CD14-positive monocyte (primary cell): ENCODE data around the gene EIF4G2. TPM values are rescaled to one million over a fixed set of nuclear protein-coding genes. Genes with fewer than 3 reads are reported as not detected.

Experiments used
- DNase-seq, 3 donors: peaks; one replicate each; pipeline ENCODE4 v3.0.0-alpha.2; 2011 to 2022
- H2AFZ ChIP-seq: 2 replicates; pipeline ENCODE4 v1.6.0; 2012; ENCODE audit warnings: mild to moderate bottlenecking, low read depth, low read length, inconsistent platforms; ENCODE audit not compliant: insufficient read depth, poor library complexity, severe bottlenecking
- H3K27ac ChIP-seq, 2 donors: 1 replicate in 1 of 2; 2 replicates in 1 of 2; pipeline ENCODE4 v1.5.1; 2012 to 2013; ENCODE audit warnings: low read length in 2 of 2, control low read depth in 1 of 2, inconsistent platforms in 1 of 2, low read depth in 1 of 2, mild to moderate bottlenecking in 1 of 2
- H3K27me3 ChIP-seq, 2 donors: one replicate each; pipeline versions ENCODE4 v1.6.0 to v1.6.1; 2011 to 2013; ENCODE audit warnings: low read length in 2 of 2; ENCODE audit not compliant: control insufficient read depth in 2 of 2, insufficient read depth in 2 of 2
- H3K36me3 ChIP-seq, 2 donors: replicated peaks in 1 of 2; 1 replicate in 1 of 2; 2 replicates in 1 of 2; pipeline versions ENCODE4 v1.5.1 to v1.6.1; 2012 to 2013; ENCODE audit warnings: low read length in 2 of 2, control low read depth in 1 of 2, inconsistent platforms in 1 of 2, mild to moderate bottlenecking in 1 of 2; ENCODE audit not compliant: insufficient read depth in 2 of 2, control insufficient read depth in 1 of 2
- H3K4me1 ChIP-seq, 2 donors: 1 replicate in 1 of 2; 2 replicates in 1 of 2; pipeline versions ENCODE4 v1.5.1 to v1.6.1; 2012 to 2013; ENCODE audit warnings: low read length in 2 of 2, control low read depth in 1 of 2, inconsistent platforms in 1 of 2, mild to moderate bottlenecking in 1 of 2, moderate library complexity in 1 of 2; ENCODE audit not compliant: insufficient read depth in 2 of 2, control insufficient read depth in 1 of 2
- H3K4me2 ChIP-seq: replicated peaks from 2 replicates; pipeline ENCODE3; 2012; ENCODE audit warnings: low read length, moderate library complexity, mild to moderate bottlenecking; ENCODE audit not compliant: poor library complexity, severe bottlenecking; ENCODE audit errors: extremely low read depth
- H3K4me3 ChIP-seq, 3 experiments: fragments of 200-600 bp in 1 of 3; sonication (generic) in 1 of 3; replicated peaks in 1 of 3; 1 replicate in 2 of 3; 2 replicates in 1 of 3; pipeline ENCODE4 v1.5.1; 2011 to 2013; ENCODE audit warnings: low read length in 3 of 3, mild to moderate bottlenecking in 3 of 3, control low read depth in 2 of 3, low read depth in 2 of 3, inconsistent platforms in 1 of 3, moderate library complexity in 1 of 3
- H3K79me2 ChIP-seq: 2 replicates; pipeline ENCODE4 v1.6.0; 2012; ENCODE audit warnings: mild to moderate bottlenecking, control low read depth, inconsistent platforms, low read length, moderate library complexity; ENCODE audit not compliant: insufficient read depth
- H3K9ac ChIP-seq: 2 replicates; pipeline ENCODE4 v1.6.0; 2017; ENCODE audit warnings: low read length, mild to moderate bottlenecking; ENCODE audit not compliant: insufficient read depth, poor library complexity, severe bottlenecking
- H3K9me3 ChIP-seq, 2 donors: replicated peaks in 1 of 2; 1 replicate in 1 of 2; 2 replicates in 1 of 2; pipeline versions ENCODE4 v1.5.1 to v1.6.1; 2012 to 2013; ENCODE audit warnings: low read length in 2 of 2, control low read depth in 1 of 2; ENCODE audit not compliant: control insufficient read depth in 1 of 2, insufficient read depth in 1 of 2
- H4K20me1 ChIP-seq: 2 replicates; pipeline ENCODE4 v1.6.0; 2012; ENCODE audit warnings: mild to moderate bottlenecking, low read length, control low read depth, moderate library complexity; ENCODE audit not compliant: insufficient read depth
- H3K27ac Mint-ChIP-seq, 7 donors: one replicate each; pipeline ENCODE4 v1.8.0; 2020; ENCODE audit warnings: mild to moderate bottlenecking in 7 of 7, mixed read lengths in 7 of 7, moderate library complexity in 6 of 7, inconsistent platforms in 2 of 7
- H3K27me3 Mint-ChIP-seq, 3 donors: one replicate each; pipeline ENCODE4 v1.8.0; 2021 to 2022; ENCODE audit warnings: low read depth in 3 of 3, mild to moderate bottlenecking in 3 of 3, mixed read lengths in 3 of 3, moderate library complexity in 3 of 3, inconsistent platforms in 1 of 3
- H3K36me3 Mint-ChIP-seq, 2 donors: one replicate each; pipeline ENCODE4 v1.8.0; 2020; ENCODE audit warnings: mixed read lengths in 2 of 2, inconsistent platforms in 1 of 2, mild to moderate bottlenecking in 1 of 2
- H3K4me1 Mint-ChIP-seq: one replicate; pipeline ENCODE4 v1.8.0; 2020; ENCODE audit warnings: mild to moderate bottlenecking, mixed read lengths
- H3K4me3 Mint-ChIP-seq, 2 donors: one replicate each; pipeline ENCODE4 v1.8.0; 2020; ENCODE audit warnings: mild to moderate bottlenecking in 2 of 2, mixed read lengths in 2 of 2, moderate library complexity in 1 of 2
- H3K9me3 Mint-ChIP-seq, 7 donors: one replicate each; pipeline ENCODE4 v1.8.0; 2020 to 2022; ENCODE audit warnings: mixed read lengths in 7 of 7, mild to moderate bottlenecking in 6 of 7, moderate library complexity in 6 of 7, inconsistent platforms in 2 of 7
- CTCF ChIP-seq: fragments of 200-600 bp; IDR thresholded peaks from one replicate; pipeline ENCODE4 v1.8.0; 2022; ENCODE audit warnings: antibody characterized with exemption, mild to moderate bottlenecking
- WGBS: methylation state at CpG from one replicate; pipeline ENCODE4 v1.1.5; 2013; ENCODE audit warnings: missing lambda C conversion rate; ENCODE audit not compliant: insufficient coverage; 5-methylcytosine and 5-hydroxymethylcytosine counted together
- intact Hi-C, 2 donors: fragments of 100-400 bp; cut with micrococcal nuclease; formaldehyde crosslinking; loops; one replicate each; pipeline versions ENCODE4 v1.15.0 to v1.15.1; 2023
- polyA plus RNA-seq, 3 donors: library from polyadenylated mRNA; depleted of rRNA in 1 of 3; unstranded in 2 of 3; stranded (reverse) in 1 of 3; fragments of 300-500 nt in 2 of 3; fragments of >200 nt in 1 of 3; fragmentation: Illumina TruSeq in 2 of 3; gene quantifications; 1 replicate in 2 of 3; 2 replicates in 1 of 3; pipeline ENCODE4 v1.2.3, GENCODE V29; 2012 to 2021

Gene EIF4G2
- polyA plus RNA-seq, 3 donors = 334 to 439 (median 386) TPM

GRCh38 chr11:10846660-10847059 lies 37.9 kb upstream of the EIF4G2 start:
- Mint-ChIP-seq H3K36me3 (peaks cover 0 to 2% of the 10 kb centered on the region in 2 donors), H3K27me3 (peaks cover 0 to 2% (median 2%) of the 10 kb centered on the region in 3 donors), H3K27ac (no peak overlapping the region), H3K4me1 (peaks cover 3% of the 10 kb centered on the region), H3K4me3 (no peak overlapping the region), H3K9me3 (no peaks in the 10 kb centered on the region)
- H3K9ac ChIP-seq = no peak overlapping the region
- H3K27me3 ChIP-seq = no peaks in the 10 kb centered on the region
- H3K4me1 ChIP-seq = no peaks in the 10 kb centered on the region
- H3K4me3 ChIP-seq = no peak overlapping the region
- TF ChIP-seq CTCF = no peak
- peaks cover 0 to 3% of the 10 kb centered on the region in 2 donors for H3K36me3 ChIP-seq
- no peak overlapping the region for H3K4me2 ChIP-seq
- intact Hi-C loops = no loop called here
- H3K9me3 ChIP-seq = no peaks in the 10 kb centered on the region
- no peaks in the 10 kb centered on the region for H3K79me2 ChIP-seq
- no peak overlapping the region for H3K27ac ChIP-seq
- H2AFZ ChIP-seq = no peak overlapping the region
- no peak for DNase-seq
- H4K20me1 ChIP-seq = no peaks in the 10 kb centered on the region

GRCh38 chr11:10845589-10845988 lies 36.9 kb upstream of the EIF4G2 start:
- intact Hi-C loops = no loop called here
- Histone ChIP-seq H3K79me2 (no peaks in the 10 kb centered on the region), H3K4me3 (no peak overlapping the region), H3K4me2 (no peak overlapping the region), H2AFZ (no peak overlapping the region), H3K27me3 (no peaks in the 10 kb centered on the region), H3K27ac (no peak overlapping the region), H3K9me3 (no peaks in the 10 kb centered on the region), H3K4me1 (no peaks in the 10 kb centered on the region), H3K9ac (no peak overlapping the region), H3K36me3 (no peaks in the 10 kb centered on the region), H4K20me1 (no peaks in the 10 kb centered on the region)
- Mint-ChIP-seq H3K4me3 (no peak overlapping the region), H3K27me3 (peaks cover 0 to 3% (median 2%) of the 10 kb centered on the region in 3 donors), H3K4me1 (peaks cover 7% of the 10 kb centered on the region), H3K27ac (no peak overlapping the region), H3K36me3 (no peaks in the 10 kb centered on the region), H3K9me3 (no peaks in the 10 kb centered on the region)
- TF ChIP-seq CTCF = no peak
- WGBS = no CpG with 5 or more reads among the region's 2 CpGs
- DNase-seq = no peak
